ENCODE results near the gene ATP11B.
"Not testable (repeated sequence)": the region's sequence is repeated elsewhere in the genome, so short reads cannot be mapped to it uniquely, and the experiment has no call there.

The ATP11B gene

GRCh38 chr3:182837855-182838454 lies 44.7 kb downstream of the ATP11B start:
- DNase-seq (ENCODE audit: low spot score): peak; percentile 22

GRCh38 chr3:182843478-182843877 lies 50.2 kb downstream of the ATP11B start:
- DNase-seq (ENCODE audit: low spot score): no peak

- DNase-seq (ENCODE audit: low spot score): no peak
These were observed 55.6 kb downstream of the ATP11B start for GRCh38 chr3:182848906-182849305.

GRCh38 chr3:182855076-182855475 lies 61.8 kb downstream of the ATP11B start:
- no peak for DNase-seq (ENCODE audit: low spot score)

GRCh38 chr3:182861348-182861747 lies 68.0 kb downstream of the ATP11B start:
- DNase-seq (ENCODE audit: low spot score): peak; percentile 24

GRCh38 chr3:182862159-182862860 lies 69.0 kb downstream of the ATP11B start:
- DNase-seq (ENCODE audit: low spot score): no peak

- no peak for DNase-seq (ENCODE audit: low spot score)
These were observed 75.8 kb downstream of the ATP11B start for GRCh38 chr3:182869059-182869458.

GRCh38 chr3:182870917-182871316 lies 77.6 kb downstream of the ATP11B start:
- not testable (repeated sequence) for DNase-seq (ENCODE audit: low spot score)

- no peak for DNase-seq (ENCODE audit: low spot score)
These were observed 85.8 kb downstream of the ATP11B start for GRCh38 chr3:182879031-182879611.

GRCh38 chr3:182886497-182886896 lies 93.2 kb downstream of the ATP11B start:
- DNase-seq (ENCODE audit: low spot score): no peak

GRCh38 chr3:182889948-182890629 lies 96.8 kb downstream of the ATP11B start:
- no peak for DNase-seq (ENCODE audit: low spot score)

GRCh38 chr3:182891364-182891763 lies 98.1 kb downstream of the ATP11B start:
- no peak for DNase-seq (ENCODE audit: low spot score)

- DNase-seq (ENCODE audit: low spot score): no peak
These were observed 98.9 kb downstream of the ATP11B start for GRCh38 chr3:182892226-182892625.

GRCh38 chr3:182895513-182896112 lies 102.3 kb downstream of the ATP11B start:
- no peak for DNase-seq (ENCODE audit: low spot score)

GRCh38 chr3:182896553-182896952 lies 103.2 kb downstream of the ATP11B start:
- DNase-seq (ENCODE audit: low spot score): no peak

GRCh38 chr3:182902236-182902635 lies 108.9 kb downstream of the ATP11B start:
- DNase-seq (ENCODE audit: low spot score): no peak

GRCh38 chr3:182904164-182904563 lies 110.9 kb downstream of the ATP11B start:
- DNase-seq (ENCODE audit: low spot score): no peak

GRCh38 chr3:182905623-182906022 lies 112.3 kb downstream of the ATP11B start:
- no peak for DNase-seq (ENCODE audit: low spot score)

GRCh38 chr3:182906036-182906435 lies 112.7 kb downstream of the ATP11B start:
- DNase-seq (ENCODE audit: low spot score): no peak

- no peak for DNase-seq (ENCODE audit: low spot score)
These were observed 115.2 kb downstream of the ATP11B start for GRCh38 chr3:182908471-182908870.

- DNase-seq (ENCODE audit: low spot score): peak; percentile 48
These were observed 116.2 kb downstream of the ATP11B start for GRCh38 chr3:182909318-182910040.

All from GM03348 (cell line).